ENCODE measurements around the gene TDRD6. TPM values are rescaled to one million over a fixed set of nuclear protein-coding genes. Genes with fewer than 3 reads are reported as not detected.
"Not testable (repeated sequence)": the region's sequence is repeated elsewhere in the genome, so short reads cannot be mapped to it uniquely, and the experiment has no call there.

Gene TDRD6
- total RNA-seq, 1 experiment from 2014 or later: not detected

DNA sequence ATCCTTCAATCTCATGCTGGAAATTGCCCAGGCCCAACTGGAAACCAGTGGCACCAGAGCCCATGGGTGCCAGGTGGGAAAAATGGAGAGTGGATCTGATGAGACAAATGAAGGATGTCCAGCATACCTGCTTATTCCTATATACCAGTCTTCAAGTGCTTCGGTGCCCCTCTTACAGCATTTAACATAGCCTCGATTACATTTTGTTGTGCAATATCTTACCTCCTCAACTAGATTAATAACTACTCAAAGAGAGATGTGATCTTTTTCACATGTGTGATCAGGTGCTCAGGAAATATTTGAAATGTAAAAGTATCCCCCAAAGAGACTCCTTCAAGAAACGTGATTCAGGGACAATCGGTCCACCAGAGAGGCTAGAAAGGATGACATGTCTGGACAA lies 54.2 kb downstream of the TDRD6 start:
- DNase-seq (ENCODE audit: low read depth): no peak

- no peak for DNase-seq (ENCODE audit: low read depth)
Measured at GRCh38 chr6:46743425-46744158, 55.9 kb downstream of the TDRD6 start.

DNA sequence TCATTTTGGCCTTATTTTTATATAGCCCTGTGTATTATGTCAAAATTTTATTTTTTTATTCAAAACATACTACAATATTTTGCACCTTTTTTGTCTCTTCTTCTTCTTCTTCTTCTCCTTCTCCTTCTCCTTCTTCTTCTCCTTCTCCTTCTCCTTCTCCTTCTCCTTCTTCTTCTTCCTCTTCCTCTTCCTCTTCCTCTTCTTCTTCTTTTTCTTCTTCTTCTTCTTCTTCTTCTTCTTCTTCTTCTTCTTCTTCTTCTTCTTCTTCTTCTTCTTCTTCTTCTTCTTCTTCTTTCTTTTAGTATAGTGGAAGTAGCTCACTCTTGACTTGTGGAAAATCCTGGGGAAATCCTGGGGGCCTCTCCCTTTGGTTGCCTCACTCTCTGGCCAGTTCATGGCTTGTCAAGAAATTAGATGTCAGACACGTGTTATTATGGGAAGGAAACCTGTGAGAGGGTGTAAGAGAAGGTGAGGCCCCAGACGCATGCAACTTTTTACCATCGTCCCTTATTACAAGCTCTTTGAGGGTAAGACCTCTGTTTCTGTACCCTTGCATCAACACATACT lies 56.6 kb downstream of the TDRD6 start:
- not testable (repeated sequence) for DNase-seq (ENCODE audit: low read depth)

GRCh38 chr6:46745973-46746372 lies 58.3 kb downstream of the TDRD6 start:
- no peak for DNase-seq (ENCODE audit: low read depth)

DNA sequence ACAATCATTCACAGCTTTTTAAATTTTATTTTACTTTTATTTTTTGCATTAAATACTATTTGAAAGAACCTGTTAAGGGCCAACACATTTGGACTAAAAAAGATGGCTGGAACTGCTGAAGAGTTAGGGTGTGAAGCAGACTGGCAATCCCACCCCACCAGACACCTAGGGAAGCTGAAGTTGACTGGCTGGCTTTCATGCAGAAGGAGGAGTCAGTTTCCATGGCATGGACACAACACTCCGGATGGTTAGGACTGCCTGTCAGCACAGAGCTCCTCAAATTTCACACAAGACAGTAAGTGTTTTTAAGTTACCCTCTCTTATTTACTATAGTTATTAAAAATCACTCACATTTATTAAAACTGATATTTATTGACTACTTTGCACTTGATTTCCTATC lies 59.0 kb downstream of the TDRD6 start, which contains the start of gene ANKRD66:
Gene ANKRD66, plus strand, starts transcription at position 238 of the 400 bp plus-strand sequence. CDS start 5,016 bp downstream, outside the sequence.
- peak; percentile 16 for DNase-seq (ENCODE audit: low read depth)

- DNase-seq (ENCODE audit: low read depth): no peak
Measured at GRCh38 chr6:46748940-46749503, 61.3 kb downstream of the TDRD6 start.

GRCh38 chr6:46749731-46750130 lies 62.0 kb downstream of the TDRD6 start:
- DNase-seq (ENCODE audit: low read depth): no peak

- no peak for DNase-seq (ENCODE audit: low read depth)
Measured at GRCh38 chr6:46751658-46752057, 64.0 kb downstream of the TDRD6 start.

Other genes with a start within 250 kb of the TDRD6 start
- gene RCAN2, start 196.4 kb upstream of the TDRD6 start, total RNA-seq (2014; rRNA removed): 0.58 and 0.86 TPM in 2 replicates
- 0.13 TPM in 1 of 2 replicates, not detected in the other for gene CYP39A1, start 35.1 kb upstream of the TDRD6 start, total RNA-seq (2014; rRNA removed)
- 0.58 and 2.1 TPM in 2 replicates for gene SLC25A27, start 34.9 kb upstream of the TDRD6 start, total RNA-seq (2014; rRNA removed)
- not detected in 2 replicates for gene PLA2G7, start 47.5 kb downstream of the TDRD6 start, total RNA-seq (2014; rRNA removed)
- not detected in 2 replicates for gene ANKRD66, start 59.0 kb downstream of the TDRD6 start, total RNA-seq (2014; rRNA removed)
- gene MEP1A, start 105.5 kb downstream of the TDRD6 start, total RNA-seq (2014; rRNA removed): not detected in 2 replicates
- gene ADGRF5, start 234.1 kb downstream of the TDRD6 start, total RNA-seq (2014; rRNA removed): not detected in 2 replicates